Mucosa of rectum (tissue), 2 donors: ENCODE data around the gene ALCAM.

Source experiments
- H3K27ac ChIP-seq, 2 donors: one replicate each; pipeline ENCODE4 v1.7.0; 2013; ENCODE audit warnings: inconsistent platforms in 2 of 2, low read depth in 2 of 2, low read length in 2 of 2
- H3K27me3 ChIP-seq, 2 donors: one replicate each; pipeline ENCODE4 v1.7.0; 2013; ENCODE audit warnings: low read length in 2 of 2; ENCODE audit not compliant: control insufficient read depth in 2 of 2, insufficient read depth in 2 of 2
- H3K36me3 ChIP-seq, 2 donors: one replicate each; pipeline ENCODE4 v1.7.0; 2013; ENCODE audit warnings: low read length in 2 of 2; ENCODE audit not compliant: control insufficient read depth in 2 of 2, insufficient read depth in 2 of 2
- H3K4me1 ChIP-seq, 2 donors: one replicate each; pipeline ENCODE4 v1.7.0; 2013; ENCODE audit warnings: low read length in 2 of 2, mild to moderate bottlenecking in 1 of 2; ENCODE audit not compliant: control insufficient read depth in 2 of 2, insufficient read depth in 2 of 2
- H3K4me3 ChIP-seq, 2 donors: one replicate each; pipeline ENCODE4 v1.7.0; 2013; ENCODE audit warnings: low read length in 2 of 2
- H3K9ac ChIP-seq, 2 donors: one replicate each; pipeline ENCODE4 v1.7.0; 2013; ENCODE audit warnings: low read length in 2 of 2, low read depth in 1 of 2, mild to moderate bottlenecking in 1 of 2
- H3K9me3 ChIP-seq, 2 donors: one replicate each; pipeline ENCODE4 v1.7.0; 2013; ENCODE audit warnings: low read length in 2 of 2; ENCODE audit not compliant: control insufficient read depth in 2 of 2
- donor health status: healthy.
- donor health status: Normal muscosa, but diverticular disease.

ALCAM gene

GRCh38 chr3:105533960-105534359 is 167.3 kb downstream of the ALCAM start:
- Histone ChIP-seq H3K9ac (no peak overlapping the region), H3K27ac (no peak overlapping the region)

GRCh38 chr3:105534491-105534890 is 167.8 kb downstream of the ALCAM start:
- no peak overlapping the region for H3K27ac ChIP-seq
- H3K9me3 ChIP-seq: no peaks in the 10 kb centered on the region
- no peak overlapping the region for H3K4me3 ChIP-seq
- H3K4me1 ChIP-seq: no peaks in the 10 kb centered on the region
- no peaks in the 10 kb centered on the region for H3K27me3 ChIP-seq
- H3K36me3 ChIP-seq: no peaks in the 10 kb centered on the region
- no peak overlapping the region for H3K9ac ChIP-seq

More at GRCh38 chr3:105533960-105534359, 167.3 kb downstream of the ALCAM start:
- H3K4me1 ChIP-seq: no peaks in the 10 kb centered on the region
- no peaks in the 10 kb centered on the region for H3K27me3 ChIP-seq
- H3K4me3 ChIP-seq: no peak overlapping the region
- no peaks in the 10 kb centered on the region for H3K36me3 ChIP-seq
- H3K9me3 ChIP-seq: no peaks in the 10 kb centered on the region

GRCh38 chr3:105537371-105538080 is 170.8 kb downstream of the ALCAM start:
- no peaks in the 10 kb centered on the region for H3K27me3 ChIP-seq
- H3K4me1 ChIP-seq: no peaks in the 10 kb centered on the region
- H3K9me3 ChIP-seq: no peaks in the 10 kb centered on the region
- H3K36me3 ChIP-seq: peaks cover 3% of the 10 kb centered on the region in 2 donors
- H3K27ac ChIP-seq: no peak overlapping the region
- no peak overlapping the region for H3K9ac ChIP-seq
- H3K4me3 ChIP-seq: no peak overlapping the region

GRCh38 chr3:105538483-105538882 is 171.8 kb downstream of the ALCAM start:
- no peak overlapping the region for H3K4me3 ChIP-seq
- no peaks in the 10 kb centered on the region for H3K9me3 ChIP-seq
- no peak overlapping the region for H3K9ac ChIP-seq
- no peak overlapping the region for H3K27ac ChIP-seq
- H3K4me1 ChIP-seq: no peaks in the 10 kb centered on the region
- H3K27me3 ChIP-seq: no peaks in the 10 kb centered on the region
- H3K36me3 ChIP-seq: peaks cover 3% of the 10 kb centered on the region in 2 donors

- Histone ChIP-seq H3K9me3 (no peaks in the 10 kb centered on the region), H3K27ac (no peak overlapping the region), H3K4me3 (no peak overlapping the region), H3K27me3 (no peaks in the 10 kb centered on the region), H3K36me3 (peaks cover 3% of the 10 kb centered on the region in 2 donors), H3K4me1 (no peaks in the 10 kb centered on the region), H3K9ac (no peak overlapping the region)
These were observed 173.2 kb downstream of the ALCAM start for GRCh38 chr3:105539897-105540296.

GRCh38 chr3:105542282-105543019 is 175.7 kb downstream of the ALCAM start:
- Histone ChIP-seq H3K27me3 (no peaks in the 10 kb centered on the region), H3K9ac (no peak overlapping the region), H3K9me3 (no peaks in the 10 kb centered on the region), H3K27ac (no peak overlapping the region), H3K4me3 (no peak overlapping the region), H3K36me3 (peaks cover 3% of the 10 kb centered on the region in 2 donors), H3K4me1 (no peaks in the 10 kb centered on the region)

GRCh38 chr3:105545051-105545450 is 178.3 kb downstream of the ALCAM start:
- no peak overlapping the region for H3K27ac ChIP-seq
- no peaks in the 10 kb centered on the region for H3K9me3 ChIP-seq
- H3K36me3 ChIP-seq: peaks cover 3 to 6% of the 10 kb centered on the region in 2 donors
- no peak overlapping the region for H3K4me3 ChIP-seq
- no peaks in the 10 kb centered on the region for H3K27me3 ChIP-seq
- H3K4me1 ChIP-seq: no peaks in the 10 kb centered on the region
- H3K9ac ChIP-seq: no peak overlapping the region

- Histone ChIP-seq H3K27me3 (no peaks in the 10 kb centered on the region), H3K9ac (no peak overlapping the region), H3K4me1 (no peaks in the 10 kb centered on the region), H3K36me3 (peaks cover 4 to 7% of the 10 kb centered on the region in 2 donors), H3K4me3 (no peak overlapping the region), H3K27ac (no peak overlapping the region), H3K9me3 (no peaks in the 10 kb centered on the region)
These were observed 187.1 kb downstream of the ALCAM start for GRCh38 chr3:105553851-105554250.

GRCh38 chr3:105555206-105555605 is 188.5 kb downstream of the ALCAM start:
- no peaks in the 10 kb centered on the region for H3K27me3 ChIP-seq
- H3K4me1 ChIP-seq: no peaks in the 10 kb centered on the region
- H3K4me3 ChIP-seq: no peak overlapping the region
- no peaks in the 10 kb centered on the region for H3K9me3 ChIP-seq
- no peak overlapping the region for H3K27ac ChIP-seq
- no peak overlapping the region for H3K9ac ChIP-seq
- H3K36me3 ChIP-seq: peaks cover 4 to 7% of the 10 kb centered on the region in 2 donors

- no peaks in the 10 kb centered on the region for H3K36me3 ChIP-seq
- H3K27me3 ChIP-seq: no peaks in the 10 kb centered on the region
- no peak overlapping the region for H3K9ac ChIP-seq
- H3K9me3 ChIP-seq: no peaks in the 10 kb centered on the region
- no peak overlapping the region for H3K4me3 ChIP-seq
- peaks cover 0 to 5% of the 10 kb centered on the region in 2 donors for H3K4me1 ChIP-seq
- no peak overlapping the region for H3K27ac ChIP-seq
These were observed 193.1 kb downstream of the ALCAM start for GRCh38 chr3:105559856-105560255.
